HG02642 (cell line): Measurements from ENCODE around the gene GH2.
"Not testable (repeated sequence)": the region's sequence is repeated elsewhere in the genome, so short reads cannot be mapped to it uniquely, and the experiment has no call there.

Source experiments
- ATAC-seq: cut with Tn5 transposase; IDR thresholded peaks from one replicate; pipeline ENCODE4 v1.9.1; 2021; ENCODE audit warnings: mild to moderate bottlenecking; ENCODE audit not compliant: unreplicated experiment, poor library complexity

Gene GH2

GRCh38 chr17:63878413-63878812 lies 3.3 kb downstream of the GH2 start:
- not testable (repeated sequence) for ATAC-seq

GRCh38 chr17:63874693-63875092 lies 7.1 kb downstream of the GH2 start:
- not testable (repeated sequence) for ATAC-seq

- ATAC-seq, result not testable (repeated sequence)
Observed at GRCh38 chr17:63874061-63874626, 7.6 kb downstream of the GH2 start.

- not testable (repeated sequence) for ATAC-seq
Observed at GRCh38 chr17:63873577-63873976, 8.2 kb downstream of the GH2 start, which contains the start of gene CSH2. Gene CSH2 (minus strand): TSS chr17:63873677. CDS start chr17:63873614, 63 bp downstream.

- ATAC-seq, result not testable (repeated sequence)
Observed at GRCh38 chr17:63871646-63872365, 9.9 kb downstream of the GH2 start.

DNA sequence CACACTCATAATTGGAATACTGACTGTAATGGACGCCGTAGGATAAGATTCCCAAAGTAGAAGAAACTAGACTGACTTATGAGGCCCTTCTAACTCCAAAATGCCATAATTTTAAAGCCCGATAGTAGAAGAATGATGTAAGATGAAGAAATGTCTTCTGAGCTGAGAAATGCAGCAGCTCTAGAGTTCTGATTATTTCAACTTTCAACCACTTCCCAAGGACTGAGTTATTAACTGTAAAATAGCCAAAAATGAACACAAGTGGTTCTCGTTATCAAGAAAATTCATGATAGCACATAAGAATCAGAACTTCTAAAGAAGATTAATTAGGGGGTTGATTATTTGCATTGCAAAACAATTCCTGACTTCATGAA lies 11.5 kb downstream of the GH2 start:
- not testable (repeated sequence) for ATAC-seq

- not testable (repeated sequence) for ATAC-seq
Observed at GRCh38 chr17:63869491-63870291, 12.1 kb downstream of the GH2 start.

- ATAC-seq, result not testable (repeated sequence)
Observed at GRCh38 chr17:63866625-63867024, 15.1 kb downstream of the GH2 start.

DNA sequence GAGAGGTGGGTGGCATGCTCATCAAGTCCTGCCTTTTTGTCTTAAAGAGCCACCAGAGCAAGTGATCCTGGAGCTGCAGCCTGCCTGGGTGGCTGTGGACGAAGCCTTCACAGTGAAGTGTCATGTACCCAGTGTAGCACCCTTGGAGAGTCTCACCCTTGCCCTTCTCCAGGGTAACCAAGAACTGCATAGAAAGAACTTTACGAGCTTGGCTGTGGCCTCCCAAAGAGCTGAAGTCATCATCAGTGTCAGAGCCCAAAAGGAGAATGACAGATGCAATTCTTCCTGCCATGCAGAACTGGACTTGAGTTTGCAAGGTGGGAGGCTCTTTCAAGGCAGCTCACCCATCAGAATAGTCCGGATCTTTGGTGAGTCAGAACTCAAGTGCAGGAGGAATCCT lies 22.5 kb downstream of the GH2 start:
- no peak for ATAC-seq

DNA sequence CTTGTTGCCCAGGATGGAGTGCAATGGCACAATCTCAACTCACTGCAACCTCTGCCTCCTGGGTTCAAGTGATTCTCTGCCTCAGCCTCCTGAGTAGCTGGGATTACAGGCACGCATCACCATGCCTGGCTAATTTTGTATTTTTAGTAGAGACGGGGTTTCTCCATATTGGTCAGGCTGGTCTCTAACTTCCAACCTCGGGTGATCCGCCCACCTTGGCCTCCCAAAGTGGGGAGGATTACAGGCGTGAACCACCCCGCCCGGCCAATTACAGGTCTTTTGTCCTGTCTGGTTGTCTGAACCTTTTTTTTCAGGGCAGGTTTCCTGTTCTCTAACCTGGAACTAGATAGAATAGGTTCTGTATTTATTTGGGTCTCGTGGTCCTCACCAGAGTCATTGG lies 25.3 kb downstream of the GH2 start:
- not testable (repeated sequence) for ATAC-seq

DNA sequence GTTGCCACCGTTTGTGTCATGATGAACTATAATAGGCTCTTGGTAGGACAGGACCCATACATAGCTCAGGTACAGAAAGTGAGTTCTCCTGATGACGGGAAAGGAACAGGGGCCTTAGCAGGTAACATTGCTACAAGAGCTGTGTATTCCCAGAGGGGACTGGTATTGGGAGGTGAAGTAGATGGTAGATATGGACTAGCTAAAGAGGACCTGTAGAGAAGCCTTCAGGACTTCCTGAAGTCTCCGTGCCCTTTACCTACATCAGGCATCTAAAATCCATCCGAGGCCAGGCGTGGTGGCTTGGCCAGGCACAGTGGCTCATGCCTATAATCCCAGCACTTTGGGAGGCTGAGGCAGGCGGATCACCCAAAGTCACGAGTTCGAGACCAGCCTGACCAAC lies 26.6 kb downstream of the GH2 start:
- no peak for ATAC-seq

GRCh38 chr17:63854709-63855108 lies 27.0 kb downstream of the GH2 start:
- ATAC-seq, result no peak

- ATAC-seq, result no peak
Observed at GRCh38 chr17:63853260-63853659, 28.5 kb downstream of the GH2 start.

GRCh38 chr17:63850401-63850800 lies 31.3 kb downstream of the GH2 start:
- no peak for ATAC-seq

- peak; percentile 88 for ATAC-seq
Observed at GRCh38 chr17:63848834-63849689, 32.7 kb downstream of the GH2 start.

DNA sequence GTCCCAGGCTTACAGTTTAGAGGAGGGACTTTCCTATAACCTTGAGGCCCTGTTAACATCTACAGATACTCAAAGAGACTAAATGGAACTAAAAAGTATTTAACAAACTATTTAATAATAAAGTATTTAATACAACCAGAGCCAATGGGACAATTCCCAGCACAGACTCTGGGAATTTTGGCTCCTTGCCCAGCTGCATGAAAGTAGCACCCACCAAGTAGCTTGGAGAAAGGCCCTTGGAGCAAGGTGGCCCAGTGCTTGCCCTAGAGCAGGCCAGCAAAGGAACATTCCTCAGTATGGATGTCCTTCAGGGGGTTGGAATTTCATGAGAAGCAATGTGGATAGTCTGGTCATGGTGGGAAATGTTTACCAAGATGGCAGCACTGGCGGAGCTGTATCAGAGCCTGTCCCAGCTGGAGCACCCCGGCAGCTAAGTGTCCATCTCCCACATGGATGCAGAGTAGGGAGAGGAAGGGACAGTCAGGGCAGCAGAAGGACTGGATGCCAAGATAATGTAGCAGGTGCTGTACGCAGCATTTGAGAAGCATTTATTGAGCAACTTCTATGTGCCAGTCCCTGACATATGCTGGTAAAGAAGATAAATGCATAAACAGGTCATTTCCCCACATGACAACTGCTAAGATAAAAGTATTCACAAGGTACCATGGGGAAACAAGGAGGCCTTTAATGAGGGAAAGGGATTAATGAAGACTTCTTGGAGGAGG lies 34.1 kb downstream of the GH2 start:
- no peak for ATAC-seq

DNA sequence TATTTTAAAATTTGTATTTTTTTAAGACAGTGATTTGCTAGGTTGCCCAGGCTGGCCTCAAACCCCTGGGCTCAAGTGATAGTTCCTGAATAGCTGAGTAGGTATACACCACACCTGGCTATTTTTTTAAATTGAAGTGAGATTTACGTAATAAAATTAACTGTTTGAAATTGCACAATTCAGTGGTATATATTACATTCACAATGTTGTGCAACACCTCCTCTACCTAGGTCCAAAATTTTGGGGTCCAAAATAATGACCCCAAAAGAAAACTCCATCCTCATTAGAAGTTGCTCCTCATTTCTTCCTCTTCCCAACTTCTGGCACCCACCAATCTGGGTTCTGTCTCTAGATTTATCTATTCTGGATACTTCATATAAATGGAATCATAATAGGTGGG lies 36.2 kb downstream of the GH2 start:
- ATAC-seq, result no peak

DNA sequence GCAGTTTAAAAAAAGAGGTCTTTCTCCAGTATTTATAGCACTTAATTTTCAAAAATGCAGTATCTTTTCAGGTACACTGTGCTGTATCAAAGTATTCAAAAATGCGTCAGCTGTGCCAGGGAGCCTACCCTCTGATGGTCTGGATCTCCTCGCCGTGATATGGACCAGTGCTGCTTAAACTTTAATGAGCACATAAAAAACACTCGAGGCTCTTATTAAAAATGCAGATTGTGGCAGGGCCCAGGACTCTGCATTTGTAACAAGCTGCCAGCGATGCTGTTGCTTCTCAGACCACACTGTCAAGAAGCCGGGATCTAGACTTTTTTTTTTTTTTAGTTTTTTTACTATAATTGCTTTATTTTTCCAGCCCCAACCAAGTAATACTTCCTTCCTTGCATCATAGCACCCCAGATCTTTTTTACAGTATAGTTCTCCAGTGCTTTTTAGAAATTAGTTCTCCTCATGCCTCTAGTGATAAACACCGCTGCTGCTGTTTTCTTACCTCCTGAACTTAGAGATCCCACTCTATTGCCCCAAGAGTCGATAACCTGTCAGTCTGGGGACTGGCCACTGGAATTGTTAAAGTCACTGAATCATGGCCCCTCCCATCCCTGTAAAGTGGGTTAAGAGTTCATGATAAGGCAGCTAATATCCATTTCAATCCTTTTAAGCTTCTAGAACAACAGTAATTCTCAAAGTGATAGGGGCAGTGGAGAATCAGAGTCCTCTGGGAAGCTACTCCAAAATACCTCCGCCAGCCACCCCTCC lies 37.6 kb downstream of the GH2 start:
- ATAC-seq, result no peak

DNA sequence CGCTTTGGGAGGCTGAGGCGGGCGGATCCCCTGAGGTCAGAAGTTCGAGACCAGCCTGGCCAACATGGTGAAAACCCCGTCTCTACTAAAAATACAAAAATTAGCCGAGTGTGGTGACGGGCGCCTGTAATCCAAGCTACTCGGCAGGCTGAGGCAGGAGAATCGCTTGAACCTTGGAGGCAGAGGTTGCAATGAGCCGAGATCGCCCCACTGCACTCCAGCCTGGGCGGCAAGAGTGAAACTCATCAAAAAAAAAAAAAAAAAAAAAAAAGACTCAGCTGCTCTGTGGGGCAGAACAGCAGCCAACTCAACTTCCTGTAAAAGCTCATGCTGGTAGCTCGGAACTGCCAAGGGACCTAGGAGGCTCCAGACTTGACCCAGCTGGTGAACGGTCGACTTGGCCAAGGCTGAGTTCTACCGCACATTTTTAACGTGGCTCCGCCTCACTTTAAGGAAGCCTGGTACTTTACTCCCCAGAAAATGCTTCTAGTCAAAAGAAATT lies 38.3 kb downstream of the GH2 start:
- ATAC-seq, result not testable (repeated sequence)
